Bone marrow (tissue), 2 donors: Measurements from ENCODE around the gene SMOC2.

Source experiments
- DNase-seq, 2 donors: peaks; one replicate each; lab custom pipeline; 2025; lab: John Stamatoyannopoulos, UW

Gene SMOC2

DNA sequence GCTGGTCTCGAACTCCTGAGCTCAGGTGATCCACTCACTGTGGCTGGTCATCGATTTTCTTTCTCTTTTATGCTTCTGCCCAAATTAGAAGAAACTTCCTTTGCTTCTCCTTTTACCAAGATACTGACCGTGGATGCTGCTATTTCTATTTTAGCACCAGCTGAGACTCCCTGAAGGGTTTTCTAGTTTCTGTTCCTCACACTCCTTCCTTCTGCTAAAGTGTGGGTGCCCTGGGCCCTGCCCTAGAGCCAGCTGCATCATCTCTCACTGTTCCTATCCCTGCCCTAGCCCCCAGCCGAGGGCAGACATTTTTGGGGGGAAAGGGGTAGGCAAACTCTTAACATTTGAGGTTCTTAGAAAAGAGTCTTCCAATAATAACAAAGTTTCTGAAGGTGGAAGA is 6.3 kb downstream of the SMOC2 start:
- no peak for DNase-seq

DNA sequence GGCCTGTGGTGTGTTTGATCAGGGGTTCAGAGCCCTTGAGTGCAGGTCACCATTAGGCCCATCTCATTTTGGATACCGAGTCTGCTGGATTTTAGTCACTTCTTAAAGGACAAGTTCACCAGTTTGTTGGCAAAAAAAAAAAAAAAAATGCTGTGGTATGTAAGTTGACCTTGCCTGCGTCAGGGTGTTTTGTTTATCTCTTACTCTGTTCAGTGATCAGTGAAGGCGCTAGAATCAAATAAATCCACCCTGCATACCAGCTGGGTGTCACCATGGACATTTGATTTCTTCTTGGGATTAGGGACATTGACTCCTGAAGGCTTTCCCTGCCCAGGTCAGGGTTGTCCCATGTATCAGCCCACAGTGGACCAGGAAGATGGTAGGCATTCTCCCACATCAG is 6.7 kb downstream of the SMOC2 start:
- DNase-seq, result no peak

DNA sequence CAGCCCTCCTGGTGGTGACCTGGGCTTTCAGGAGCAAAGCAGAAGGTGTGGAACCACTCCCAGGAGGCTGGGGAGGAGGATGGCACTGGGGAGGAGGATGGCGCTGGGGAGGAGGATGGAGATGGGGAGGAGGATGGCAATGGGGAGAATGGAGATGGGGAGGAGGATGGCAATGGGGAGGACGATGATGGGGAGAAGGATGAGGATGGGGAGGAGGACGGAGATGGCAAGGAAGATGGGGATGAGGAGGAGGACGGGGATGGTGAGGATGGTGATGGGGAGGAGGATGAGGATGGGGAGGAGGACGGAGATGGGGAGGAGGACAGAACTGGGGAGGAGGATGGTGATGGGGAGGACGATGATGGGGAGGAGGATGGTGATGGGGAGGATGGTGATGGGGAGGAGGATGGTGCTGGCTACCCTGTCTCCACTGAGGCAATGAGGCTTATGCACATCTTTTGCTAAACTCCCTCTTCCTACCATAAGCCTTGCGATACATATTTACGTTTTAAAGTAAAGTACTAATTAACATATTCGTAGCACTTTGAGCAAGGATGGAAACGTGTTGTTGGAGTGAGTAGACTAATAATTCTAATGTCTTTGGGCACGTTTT is 7.4 kb downstream of the SMOC2 start:
- DNase-seq, result no peak

DNA sequence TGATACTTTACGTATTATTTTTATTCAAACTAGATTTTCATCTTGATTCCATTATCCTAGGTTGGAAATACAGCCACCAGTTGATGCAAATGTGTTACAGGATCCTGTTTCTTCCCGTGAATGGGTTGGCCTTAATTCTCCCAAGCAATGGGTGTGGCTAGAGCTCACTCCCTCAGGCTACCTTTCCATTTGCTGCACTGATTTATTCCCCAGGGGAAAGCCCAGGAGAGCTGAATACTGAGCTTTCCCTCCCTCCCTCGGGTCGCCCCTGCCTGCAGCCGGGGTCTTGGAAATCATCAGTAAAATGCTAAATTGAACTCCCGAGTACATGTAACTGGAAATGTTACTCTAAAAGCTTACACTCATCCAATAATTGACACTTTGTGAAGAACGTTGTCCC is 9.9 kb downstream of the SMOC2 start:
- no peak for DNase-seq

DNA sequence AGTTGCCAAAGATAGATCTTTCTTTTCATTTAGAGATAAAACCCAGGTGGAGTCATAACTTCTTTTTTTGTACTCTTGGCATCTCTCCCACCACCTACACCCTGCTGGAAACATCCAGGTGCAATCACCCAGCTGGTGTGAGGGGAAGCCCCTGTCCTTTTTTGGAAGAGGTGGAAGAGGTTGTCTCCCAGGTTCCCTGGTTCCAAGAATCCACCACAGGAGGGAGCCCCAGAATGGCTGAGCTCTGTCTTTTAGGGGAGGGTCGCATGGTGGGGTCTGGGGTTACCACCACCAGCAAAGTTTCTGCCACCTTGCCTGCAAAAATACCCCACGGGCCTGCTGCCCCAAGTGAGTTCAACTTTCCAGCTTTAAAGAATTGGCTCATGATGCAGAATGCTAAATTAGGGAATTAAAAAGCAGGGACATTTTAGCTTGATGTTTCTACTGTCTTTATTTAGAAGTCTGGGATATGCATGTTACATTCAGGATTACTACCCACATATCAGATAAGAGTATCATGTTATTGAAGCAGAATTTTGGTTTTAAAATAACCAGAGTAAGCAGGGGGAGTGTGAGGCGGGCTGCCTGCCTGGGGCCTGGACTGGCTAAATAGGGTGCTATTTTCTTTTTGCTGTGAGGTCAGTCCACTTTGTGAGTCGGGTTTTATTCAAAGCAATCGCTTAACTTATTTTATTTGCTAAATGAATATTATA is 11.0 kb downstream of the SMOC2 start:
- DNase-seq, result no peak

DNA sequence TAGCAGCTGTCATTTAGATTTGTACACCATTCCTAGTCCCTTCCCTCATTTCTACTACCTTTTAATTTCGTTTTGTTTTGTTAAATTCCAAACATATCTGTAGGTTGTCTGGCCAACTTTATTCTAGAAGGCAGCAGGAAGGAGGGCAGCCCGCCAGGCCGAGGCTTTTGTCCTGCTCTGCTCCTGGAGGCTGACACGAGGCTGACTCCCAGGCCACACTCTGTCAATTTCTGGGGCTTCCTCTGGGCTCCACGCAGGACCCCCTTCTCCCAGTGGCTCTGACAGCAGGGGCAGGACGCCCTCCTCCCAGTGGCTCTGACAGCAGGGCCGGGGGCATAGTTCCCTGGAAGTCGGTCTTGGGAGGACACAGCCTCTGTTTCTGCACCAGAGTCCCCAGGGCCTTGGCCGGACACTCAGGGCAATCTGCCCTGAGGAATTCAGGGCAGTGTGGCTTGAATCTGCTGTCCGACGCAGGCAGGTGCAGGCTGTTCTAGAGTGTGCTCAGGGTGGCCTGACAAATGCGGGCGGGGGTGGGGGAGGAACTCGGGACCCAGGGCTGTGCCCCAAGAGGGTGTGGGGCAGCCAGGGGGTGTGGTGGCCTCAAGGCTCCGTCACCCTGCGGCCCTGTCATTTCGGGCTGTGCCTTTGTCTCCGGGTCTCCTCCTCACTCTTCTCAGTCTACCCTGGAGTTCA is 11.8 kb downstream of the SMOC2 start:
- no peak for DNase-seq

DNA sequence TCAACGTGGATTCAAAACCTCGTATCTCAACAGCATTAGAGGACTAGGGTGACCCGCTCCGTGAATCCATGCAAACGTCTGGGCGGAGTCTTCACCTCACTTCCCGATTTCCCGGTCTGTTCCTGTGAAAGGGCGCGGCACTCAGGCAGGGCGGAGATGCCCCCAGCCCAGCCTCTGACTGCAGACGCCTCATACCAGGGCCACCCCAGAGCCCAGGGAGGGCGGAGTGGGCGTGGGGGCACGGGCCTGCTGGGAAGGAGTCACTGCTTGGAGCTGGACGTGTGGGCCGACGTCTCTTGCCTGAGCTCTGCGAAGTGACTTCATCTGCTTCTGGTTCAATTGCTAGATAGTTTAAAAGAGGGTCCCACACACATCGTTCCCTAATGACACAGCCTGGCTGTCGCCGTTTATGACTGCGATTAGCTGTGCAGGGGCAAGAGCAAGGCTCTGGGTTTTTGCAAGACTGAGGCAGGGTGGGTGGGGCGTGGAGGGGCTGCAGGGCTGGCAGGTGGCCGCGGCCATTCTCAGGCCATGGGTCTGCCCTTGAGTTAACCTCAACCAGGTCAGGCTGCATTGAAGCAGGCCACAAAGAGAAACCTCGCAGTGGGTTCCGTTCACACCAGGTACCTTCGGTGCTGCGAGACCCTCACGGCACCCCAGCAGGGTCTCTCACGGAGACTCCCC is 15.0 kb downstream of the SMOC2 start:
- DNase-seq, result no peak

DNA sequence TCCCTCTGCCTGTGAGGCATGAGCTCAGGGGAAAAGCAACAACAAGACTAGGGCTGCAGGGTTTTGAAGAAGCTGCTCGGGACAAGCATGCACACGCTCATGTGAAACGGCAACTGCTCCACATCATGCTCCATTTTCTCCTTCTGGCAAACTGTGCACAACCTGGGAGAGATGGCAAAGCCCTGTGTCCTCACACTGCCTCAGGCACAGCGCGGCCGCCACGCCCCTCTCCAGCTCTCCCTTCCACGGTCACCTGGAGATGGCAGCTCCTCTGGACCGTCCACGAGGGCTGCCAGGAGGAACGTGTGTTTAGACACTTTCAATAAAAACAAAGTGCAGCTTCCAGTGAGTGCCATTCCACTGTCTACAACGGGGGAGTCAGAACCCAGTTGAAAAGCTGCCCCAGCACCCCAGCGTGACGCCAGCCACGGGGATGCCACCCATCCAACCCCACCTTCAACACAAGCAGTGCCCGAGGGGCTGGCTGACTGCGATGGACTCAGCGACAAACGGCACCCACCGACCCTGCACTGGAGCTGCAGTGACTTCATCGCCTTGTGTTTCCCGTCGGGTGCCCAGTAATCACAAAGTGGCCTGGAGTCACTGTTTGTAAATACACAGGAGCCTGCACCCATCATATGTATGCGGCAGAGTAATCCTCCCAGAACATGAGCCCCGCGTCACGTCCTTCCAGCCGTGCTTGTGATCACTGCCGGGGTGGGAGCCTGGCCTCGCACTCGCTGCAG is 16.1 kb downstream of the SMOC2 start:
- no peak for DNase-seq

DNA sequence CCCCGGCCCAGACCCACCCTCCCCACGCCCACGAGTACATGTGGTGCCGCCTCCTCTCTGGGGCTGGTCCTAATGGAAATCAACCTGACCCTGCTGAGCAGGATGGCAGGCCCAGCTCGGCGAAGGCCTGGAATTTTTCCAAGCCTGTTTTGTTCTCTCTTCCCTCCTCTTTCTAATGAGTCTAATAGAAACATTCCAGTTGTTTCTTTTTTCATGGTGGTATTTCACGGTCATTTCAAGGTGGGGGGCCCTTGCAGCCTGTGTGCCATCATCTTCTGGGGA is 16.6 kb downstream of the SMOC2 start:
- no peak for DNase-seq

DNA sequence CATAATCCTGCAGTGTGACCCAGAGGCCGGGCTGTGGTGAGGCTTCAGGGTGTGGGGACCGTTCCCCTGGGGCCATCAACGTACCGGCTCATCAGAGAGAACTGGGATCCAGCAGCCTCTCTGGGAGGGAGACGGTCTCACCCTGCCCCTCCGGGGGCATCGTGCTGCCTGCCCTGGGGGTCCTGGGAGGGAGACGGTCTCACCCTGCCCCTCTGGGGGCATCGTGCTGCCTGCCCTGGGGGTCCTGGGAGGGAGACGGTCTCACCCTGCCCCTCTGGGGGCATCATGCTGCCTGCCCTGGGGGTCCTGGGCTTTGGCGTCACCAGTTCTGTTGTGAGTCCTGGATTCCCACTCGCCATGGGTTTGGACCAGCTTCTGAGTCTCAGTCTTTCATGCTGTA is 17.1 kb downstream of the SMOC2 start:
- DNase-seq, result no peak

DNA sequence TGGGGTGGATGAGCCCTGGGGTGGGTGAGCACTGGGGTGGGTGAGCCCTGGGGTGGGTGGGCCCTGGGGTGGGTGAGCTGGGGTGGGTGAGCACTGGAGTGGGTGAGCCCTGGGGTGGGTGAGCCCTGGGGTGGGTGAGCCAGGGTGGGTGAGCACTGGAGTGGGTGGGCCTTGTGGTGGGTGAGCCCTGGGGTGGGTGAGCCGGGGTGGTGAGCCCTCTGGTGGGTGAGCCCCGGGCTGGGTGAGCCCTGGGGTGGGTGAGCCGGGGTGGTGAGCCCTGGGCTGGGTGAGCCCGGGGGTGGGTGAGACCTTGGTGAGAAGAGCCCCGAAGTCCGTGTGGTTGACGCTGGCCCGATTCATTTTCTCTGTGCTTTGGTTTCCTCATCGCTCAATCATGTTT is 18.6 kb downstream of the SMOC2 start:
- no peak for DNase-seq

DNA sequence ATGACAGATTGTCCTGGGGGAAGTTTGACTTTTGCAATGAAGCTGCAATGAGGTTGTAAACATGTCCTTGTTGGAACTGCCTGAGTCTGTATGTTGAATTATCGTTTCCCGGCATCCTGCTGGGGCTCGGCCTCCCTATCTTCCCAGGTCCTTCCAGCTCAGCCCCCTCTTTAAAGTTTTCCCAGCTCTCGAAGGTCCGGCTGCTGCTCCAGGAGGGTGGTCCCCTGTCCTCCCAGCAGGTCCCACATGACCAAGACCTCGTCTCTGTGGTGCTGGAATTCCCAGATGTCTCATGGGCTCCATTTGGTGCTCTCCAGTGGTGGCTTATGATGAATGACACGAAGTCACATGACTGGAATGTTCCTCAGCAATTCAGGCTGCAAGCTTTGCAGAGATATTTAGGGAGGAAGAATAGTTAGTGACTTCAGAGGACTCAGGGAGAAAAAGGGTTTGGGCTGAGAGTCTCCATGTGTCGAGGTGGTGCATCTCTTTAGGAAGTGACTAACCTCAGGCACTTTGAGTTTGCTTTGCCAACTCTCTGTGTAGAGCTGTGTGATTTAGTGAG is 21.4 kb downstream of the SMOC2 start:
- DNase-seq, result no peak

DNA sequence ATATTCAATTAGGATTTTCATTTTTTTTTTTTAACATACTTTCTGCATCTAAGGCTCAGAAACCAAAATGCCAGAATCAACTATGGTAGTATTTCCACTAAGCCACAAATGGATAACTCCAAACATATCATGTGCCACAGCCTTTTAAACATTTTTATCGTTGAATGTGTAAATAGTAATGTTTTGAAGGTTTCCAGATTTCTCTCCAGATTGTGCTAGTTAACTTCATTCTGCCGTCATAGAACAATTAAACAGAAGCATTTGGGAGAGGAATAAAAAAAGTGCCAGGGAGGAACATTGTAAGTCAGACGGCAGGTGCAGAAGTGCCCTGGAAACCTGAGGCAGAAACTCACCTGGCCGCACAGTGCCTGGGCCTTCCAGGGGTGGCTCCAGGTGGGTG is 23.6 kb downstream of the SMOC2 start:
- DNase-seq, result no peak

DNA sequence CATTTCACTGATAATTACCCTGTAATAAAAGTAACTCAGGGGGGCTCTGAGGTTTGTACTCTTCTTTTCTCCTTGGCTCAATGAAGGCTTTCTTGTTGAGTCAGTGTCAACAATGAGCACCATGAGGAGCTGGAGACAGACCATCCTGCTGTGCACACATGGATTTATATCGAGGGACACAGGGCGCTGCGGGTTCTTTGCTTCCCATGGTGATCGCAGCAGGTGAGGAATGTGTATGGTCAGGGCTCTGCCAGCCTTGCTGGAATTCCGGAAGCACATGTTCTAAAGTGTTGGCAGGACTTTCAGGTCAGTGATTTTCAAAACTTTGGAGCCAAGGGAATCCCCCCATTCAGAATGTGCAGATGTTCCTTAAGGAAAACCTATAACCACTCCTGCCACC is 27.1 kb downstream of the SMOC2 start:
- DNase-seq, result no peak

DNA sequence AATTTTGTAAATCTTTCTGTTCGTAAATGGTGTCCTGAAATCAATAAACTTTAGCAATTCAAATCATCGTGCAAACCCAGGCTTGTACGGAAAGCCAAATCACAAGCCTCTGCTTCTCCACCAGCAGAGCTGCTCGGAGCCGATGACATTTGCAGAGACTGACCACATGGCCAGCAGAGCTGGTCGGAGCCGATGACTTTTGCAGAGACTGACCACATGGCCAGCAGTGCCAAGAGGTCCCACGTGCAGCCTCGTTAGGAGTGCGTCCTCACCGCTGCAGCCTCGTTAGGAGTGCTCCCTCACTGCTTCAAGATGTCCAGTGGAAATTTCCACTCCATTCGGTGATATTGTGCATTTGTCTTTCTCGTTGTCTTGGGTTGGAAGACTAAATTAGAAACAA is 28.5 kb downstream of the SMOC2 start:
- DNase-seq, result no peak

DNA sequence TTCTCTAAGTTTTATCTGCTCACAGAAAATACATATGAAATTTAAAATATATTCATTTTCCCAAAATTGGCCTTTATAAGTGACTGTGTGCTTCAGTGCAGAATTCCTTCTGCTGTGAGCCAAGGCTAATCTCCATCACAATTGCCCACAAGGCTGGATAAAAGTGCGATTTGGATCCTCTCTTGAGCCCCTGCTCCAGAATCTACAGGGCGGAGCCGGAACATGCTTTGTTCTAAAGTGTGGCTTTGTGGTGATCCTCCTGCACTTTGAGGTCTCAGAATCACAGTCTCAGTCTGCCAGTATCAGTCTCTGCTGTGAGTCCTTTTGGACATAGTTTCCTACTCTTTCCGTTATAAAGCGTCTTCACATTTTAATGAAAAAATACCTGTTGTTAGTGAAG is 28.9 kb downstream of the SMOC2 start:
- no peak for DNase-seq

DNA sequence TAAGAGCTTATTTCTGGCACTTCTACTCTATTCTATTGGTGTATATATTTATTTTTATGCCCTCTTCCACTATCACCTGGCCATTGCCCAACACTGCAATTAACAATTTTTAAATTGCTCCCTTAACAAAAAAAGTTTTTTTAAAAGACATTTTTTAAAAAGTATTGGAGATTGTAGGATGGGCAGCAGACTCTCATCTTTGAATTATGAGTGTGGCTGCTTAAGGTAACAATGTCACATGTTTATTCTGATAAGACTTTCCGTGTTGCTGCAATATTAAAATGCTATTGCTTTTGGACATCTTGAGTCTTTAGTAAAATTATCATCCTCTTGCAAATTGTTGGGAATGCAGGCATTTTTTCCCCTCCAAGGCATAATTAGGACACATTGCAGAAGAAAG is 31.4 kb downstream of the SMOC2 start:
- DNase-seq, result no peak

DNA sequence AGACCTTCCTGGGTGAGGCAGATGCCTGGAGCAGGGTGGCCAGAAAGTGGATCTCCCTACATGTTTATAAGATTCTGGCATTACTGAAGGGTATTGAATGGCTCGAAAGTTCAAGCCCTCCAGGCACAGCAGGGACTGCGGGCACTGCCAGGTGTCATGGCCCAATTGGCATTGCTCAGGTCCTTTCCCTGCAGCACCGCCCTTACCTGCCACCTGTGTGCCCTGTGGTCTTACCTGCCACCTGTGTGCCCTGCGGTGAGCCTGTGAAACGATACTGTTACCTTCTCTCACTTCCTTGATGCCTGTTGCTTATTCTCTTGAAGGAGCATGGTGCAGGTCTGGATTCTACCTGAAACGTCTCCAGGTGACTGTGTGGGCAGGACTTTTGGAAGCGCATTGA is 32.2 kb downstream of the SMOC2 start:
- DNase-seq, result no peak

DNA sequence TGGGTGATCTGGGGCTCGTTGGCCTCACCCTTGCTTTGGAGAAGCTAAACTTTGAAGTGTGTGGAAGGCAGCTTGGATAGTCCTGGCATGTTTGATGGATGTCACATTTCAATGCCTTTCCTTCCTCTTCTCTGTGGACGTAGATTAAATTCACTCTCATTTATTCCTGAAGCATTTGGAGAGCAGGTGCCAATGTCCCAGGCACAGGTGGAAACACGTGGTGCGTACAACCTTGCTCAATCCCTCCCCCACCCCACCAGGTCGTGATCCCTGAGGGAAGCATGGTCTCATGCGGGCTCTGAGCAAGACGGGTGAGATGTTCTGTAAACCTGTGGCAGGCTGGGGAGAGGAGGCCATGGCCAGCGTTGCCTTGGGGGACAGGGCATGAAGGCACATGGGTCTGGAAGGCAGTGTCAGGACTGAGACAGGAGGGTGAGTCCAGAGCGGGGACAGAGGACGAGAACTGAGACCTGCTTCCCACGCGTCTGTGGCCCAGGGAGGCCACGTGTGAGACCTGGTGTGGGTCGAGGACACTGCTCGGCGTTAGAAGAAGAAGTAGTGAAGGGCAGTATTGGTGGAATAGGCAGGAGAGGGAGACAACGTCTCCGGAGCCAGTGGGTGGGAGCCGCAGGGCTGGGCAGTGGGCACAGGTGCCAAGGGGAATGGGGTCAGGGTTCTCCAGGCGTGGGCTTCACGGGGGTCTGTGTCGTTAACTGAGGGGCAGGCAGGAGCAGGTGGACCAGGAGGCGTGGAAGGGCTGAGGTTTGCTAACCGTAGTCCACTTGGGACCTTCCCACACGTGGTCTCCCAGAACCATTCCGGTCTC is 34.4 kb downstream of the SMOC2 start:
- DNase-seq, result no peak

DNA sequence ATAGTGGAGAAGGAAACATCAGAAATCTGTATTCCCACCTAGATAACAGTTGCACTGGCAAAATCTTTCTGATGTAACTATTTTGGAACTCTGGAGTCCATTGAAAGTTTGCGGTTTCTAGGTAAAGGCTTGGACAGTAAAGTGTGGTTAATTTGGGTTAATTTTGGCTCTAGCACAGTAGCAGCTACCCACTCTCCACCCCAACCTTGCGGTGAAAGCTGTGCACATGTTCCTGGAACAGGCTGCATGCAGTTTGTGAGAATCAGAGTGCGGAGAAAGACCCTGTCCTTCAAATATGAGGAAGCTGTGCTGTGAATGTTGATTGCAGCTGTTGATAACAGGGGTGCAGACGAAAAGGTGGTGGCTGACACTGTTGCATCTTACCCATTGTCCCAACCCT is 38.4 kb downstream of the SMOC2 start:
- DNase-seq, result no peak

DNA sequence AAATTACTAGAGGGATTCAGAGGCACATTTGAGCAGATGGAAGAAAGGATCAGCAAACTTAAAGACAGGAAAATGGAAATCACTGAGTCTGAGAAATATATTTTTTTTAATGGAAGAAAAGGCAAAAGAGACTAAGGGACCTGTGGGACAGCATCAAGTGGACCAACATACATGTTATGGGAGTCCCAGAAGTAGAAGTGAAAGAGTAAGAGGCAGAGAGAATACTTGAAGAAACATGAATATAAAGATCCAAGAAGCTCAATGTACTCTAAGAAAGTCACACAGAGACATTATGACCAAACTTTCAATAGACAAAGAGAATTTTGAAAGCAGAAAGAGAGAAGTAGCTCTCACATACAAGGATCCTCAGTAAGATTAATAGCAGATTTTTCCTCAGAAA is 39.5 kb downstream of the SMOC2 start:
- DNase-seq, result no peak
